HPDE6-E6E7 (cell line): ENCODE results near the gene HSFX3.
A peak's percentile ranks its signal among the peaks of the same experiment; 100 is the strongest.
"Not testable (repeated sequence)": the region's sequence is repeated elsewhere in the genome, so short reads cannot be mapped to it uniquely, and the experiment has no call there.

Source experiments
- DNase-seq: peaks from one replicate; pipeline ENCODE4 v3.0.0; 2011; ENCODE audit warnings: missing footprints; ENCODE audit errors: extremely low spot score

Gene HSFX3, protein sequence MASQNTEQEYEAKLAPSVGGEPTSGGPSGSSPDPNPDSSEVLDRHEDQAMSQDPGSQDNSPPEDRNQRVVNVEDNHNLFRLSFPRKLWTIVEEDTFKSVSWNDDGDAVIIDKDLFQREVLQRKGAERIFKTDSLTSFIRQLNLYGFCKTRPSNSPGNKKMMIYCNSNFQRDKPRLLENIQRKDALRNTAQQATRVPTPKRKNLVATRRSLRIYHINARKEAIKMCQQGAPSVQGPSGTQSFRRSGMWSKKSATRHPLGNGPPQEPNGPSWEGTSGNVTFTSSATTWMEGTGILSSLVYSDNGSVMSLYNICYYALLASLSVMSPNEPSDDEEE

DNA sequence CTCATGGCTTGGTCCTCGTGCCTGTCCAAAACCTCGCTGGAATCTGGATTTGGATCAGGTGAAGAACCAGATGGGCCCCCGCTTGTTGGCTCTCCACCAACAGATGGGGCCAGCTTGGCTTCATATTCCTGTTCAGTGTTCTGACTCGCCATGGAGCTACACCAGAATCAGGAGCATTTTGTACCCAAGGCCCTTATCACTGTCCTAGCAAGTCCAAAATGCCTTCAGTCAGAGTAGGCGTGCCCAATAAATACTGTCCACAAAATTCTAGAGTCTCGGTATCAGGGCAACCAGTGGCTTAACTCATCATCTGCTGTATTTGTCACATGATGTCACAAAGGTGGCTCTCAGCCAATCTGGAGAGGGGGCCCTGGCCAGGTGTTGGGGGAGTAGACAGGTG lies at the start of gene HSFX3:
TSS of gene HSFX3 (minus strand) at position 224 of the 400 bp plus-strand sequence. CDS start at position 152, 72 bp downstream.
- DNase-seq: not testable (repeated sequence)

DNA sequence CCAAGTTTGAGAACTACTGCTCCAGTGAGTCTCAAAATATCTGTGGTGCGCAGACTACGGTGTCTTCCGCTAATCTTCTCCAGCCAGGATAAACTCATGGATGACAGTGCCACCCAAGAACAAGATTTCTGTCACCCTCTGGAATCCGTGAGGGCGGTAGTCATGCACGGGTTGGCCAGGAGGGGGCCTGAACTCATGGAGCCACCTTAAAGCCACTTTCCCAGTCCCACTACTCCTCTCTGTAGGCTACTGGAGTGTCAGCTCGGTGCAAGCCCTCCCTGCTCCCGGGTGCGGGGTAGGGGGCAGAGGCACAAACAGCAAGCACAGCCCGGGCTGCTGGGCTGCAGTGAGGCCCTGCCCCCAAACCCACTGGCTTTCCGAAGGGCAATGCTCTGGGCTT lies 48.9 kb upstream of the HSFX3 start:
- DNase-seq: not testable (repeated sequence)

DNA sequence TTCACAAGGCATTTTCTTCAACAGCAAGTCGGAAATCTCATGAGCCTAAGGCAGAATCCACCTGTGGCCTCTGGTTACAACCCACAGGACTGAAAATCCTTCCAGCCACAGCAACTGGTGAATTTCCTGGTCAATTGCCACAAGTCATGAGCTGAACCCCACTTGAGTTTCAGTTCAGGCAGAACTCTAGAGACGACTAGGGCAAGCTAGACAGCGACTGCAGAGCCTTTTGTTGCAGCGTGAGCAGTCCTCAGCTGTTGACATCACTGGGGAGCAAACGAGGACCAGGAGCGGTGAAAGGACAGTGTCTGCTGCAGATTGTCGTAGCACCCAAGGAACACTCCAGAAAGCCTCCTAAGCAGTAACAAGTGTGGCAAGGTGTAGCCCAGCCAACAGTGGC lies 46.2 kb upstream of the HSFX3 start:
- DNase-seq: not testable (repeated sequence)

DNA sequence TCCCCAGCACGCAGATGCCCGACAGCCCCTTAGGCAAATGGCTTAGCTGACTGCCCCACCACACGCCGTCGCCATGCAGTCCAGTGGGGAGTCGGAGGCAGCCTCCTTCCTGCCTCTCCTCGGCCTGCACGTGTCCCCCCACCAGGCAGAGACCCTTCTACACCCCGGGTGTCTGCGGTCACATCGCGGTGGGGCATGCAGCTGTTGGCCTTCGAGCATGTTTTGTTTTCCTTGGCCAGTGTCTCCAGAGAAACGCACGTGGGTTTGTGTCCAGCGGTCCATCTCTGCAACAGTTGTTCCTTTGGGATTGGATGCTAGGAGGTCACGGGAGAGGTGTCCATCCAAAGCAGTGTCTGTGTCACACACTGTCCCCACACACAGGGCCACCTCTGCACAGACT lies 45.5 kb upstream of the HSFX3 start, which contains the start of gene HSFX2:
TSS of gene HSFX2 (minus strand) at position 101 of the 400 bp plus-strand sequence. CDS start 614 bp downstream, outside the sequence.
- not testable (repeated sequence) for DNase-seq

DNA sequence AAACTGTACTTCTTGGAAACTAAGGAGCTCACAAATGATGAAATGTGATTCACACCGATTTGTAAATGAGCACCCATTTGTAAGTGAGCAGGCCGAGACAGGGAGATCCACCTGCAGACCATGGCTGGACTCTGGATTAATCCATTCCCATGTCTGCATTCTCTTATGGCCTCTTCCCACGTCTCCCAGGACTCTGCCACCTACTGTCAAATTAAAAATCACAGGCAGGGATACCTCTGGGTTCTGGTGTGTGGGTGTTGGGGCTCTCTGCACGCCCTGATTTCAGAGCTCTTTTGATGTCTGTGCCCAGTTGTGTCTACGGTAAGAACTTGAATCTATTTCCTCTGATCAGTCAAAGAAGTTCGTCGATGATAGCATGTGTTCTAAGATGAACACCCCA lies 41.3 kb upstream of the HSFX3 start:
- not testable (repeated sequence) for DNase-seq

DNA sequence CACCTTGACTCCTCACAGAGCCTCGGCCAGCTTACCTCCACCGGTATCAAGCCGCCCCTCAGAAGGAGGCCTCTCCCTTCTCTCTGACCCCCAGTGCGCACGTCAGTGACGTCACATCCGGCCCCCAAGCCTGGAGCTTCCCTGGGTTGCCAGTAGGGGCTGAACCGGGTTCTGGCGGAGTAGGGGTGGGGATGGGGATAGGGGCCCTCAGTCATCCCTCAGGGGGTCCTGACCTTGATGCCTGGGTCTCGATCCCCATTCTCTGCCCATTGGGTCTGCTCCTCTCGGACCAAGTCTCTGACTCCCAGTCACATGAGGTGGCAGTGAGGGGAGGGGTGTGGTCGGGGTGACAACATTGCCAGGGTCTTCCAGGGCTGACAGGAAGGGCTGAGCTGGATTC lies 37.6 kb upstream of the HSFX3 start, which contains the start of gene MAGEA9B:
TSS of gene MAGEA9B (minus strand) at position 101 of the 400 bp plus-strand sequence. CDS start 4,280 bp downstream, outside the sequence.
- not testable (repeated sequence) for DNase-seq

DNA sequence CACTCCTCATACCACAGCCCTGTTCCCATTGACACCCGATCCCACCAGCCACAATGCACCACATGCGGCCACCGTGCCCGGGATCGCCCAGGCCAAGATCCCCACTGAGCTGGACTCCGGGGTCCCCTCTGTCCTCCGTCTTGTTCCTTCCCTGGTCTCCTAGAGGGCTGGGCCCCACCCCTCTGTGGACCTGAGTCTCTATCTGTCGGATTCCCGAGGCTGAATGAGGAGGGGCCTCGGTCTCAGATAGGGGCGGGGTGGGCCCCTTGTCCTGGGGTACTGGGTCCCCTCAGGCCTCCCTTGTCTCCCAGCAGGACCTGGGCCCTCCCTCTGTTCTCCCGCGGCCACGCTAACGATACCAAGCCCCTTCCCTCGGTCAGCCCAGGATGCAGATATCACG lies 35.9 kb upstream of the HSFX3 start:
- not testable (repeated sequence) for DNase-seq

DNA sequence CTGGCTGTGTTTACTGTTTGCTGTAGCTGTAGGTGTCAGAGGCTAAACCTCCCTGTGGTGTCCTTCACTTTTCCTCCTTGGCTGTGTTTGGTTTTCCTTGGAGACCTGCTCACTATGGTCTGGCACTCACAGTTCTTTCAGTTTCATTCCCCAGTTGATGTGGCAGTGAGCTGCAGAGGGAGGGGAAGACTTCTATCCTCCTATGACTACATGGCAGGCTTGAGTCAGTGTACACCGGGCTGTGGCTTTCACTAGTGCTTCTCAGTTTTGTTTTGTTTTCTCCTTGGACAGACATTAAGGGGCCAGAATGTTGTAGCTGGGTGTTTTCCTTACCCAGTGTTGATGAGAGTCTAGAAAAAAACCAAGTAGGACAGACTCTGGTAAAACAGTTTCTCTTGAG lies 23.7 kb upstream of the HSFX3 start:
- DNase-seq: not testable (repeated sequence)

DNA sequence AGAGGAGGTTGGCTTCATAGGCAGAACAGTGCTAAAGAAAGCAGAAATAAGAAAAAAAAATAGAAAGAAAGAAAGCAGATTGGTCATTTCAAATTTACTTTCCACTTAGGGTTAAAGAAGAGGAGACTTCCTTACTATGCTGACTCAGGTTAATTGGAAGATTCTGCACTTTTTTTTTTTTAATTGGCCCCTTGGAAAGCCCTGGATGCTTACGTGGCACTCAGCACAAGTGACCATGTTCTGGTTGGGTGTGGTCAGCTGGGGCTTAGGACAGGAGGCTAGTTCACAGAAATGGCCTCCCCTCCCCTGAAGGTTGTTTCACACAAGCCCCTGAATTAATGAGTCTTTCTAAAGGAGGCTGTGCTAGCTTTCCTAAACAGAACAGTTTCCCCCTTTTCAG lies 23.0 kb upstream of the HSFX3 start:
- DNase-seq: no peak

DNA sequence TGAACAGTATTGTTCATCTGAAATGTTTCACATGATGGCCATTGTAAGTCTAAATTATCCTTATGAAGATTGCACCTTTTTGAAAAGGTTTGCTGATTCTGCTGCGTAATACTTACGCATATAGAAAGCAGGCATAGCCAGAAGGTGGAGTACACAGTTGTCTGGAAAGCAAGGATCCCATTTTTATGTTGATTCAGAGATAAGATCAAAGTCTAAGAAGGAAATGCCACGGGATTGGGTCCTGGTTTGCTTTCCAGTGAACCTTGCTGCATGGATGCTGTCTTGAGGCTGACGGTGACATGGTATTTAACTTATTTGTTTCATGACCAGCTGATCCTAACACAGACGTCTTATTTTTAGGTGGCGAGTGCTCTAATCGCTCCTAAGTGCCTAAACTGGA lies 22.0 kb upstream of the HSFX3 start:
- no peak for DNase-seq

DNA sequence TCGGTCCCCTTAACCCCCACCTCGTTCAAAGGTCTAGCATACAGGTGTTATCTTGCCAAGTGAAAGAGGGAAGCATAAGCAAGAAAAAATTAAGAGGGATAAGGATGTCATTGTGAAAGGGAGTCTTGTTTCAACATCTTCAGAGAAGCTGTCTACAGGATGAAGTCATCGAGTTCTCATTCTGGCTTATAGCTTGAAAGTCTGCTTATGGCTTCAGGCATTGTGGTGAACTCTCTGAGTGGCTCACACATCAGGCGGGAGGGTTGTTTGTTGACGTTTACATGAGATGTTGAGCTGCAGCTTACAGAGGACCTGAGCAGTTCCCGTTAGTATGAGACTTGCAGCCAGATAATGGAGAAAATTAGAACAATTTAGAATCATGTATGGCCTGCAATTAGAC lies 20.9 kb upstream of the HSFX3 start:
- DNase-seq: peak; percentile 66

DNA sequence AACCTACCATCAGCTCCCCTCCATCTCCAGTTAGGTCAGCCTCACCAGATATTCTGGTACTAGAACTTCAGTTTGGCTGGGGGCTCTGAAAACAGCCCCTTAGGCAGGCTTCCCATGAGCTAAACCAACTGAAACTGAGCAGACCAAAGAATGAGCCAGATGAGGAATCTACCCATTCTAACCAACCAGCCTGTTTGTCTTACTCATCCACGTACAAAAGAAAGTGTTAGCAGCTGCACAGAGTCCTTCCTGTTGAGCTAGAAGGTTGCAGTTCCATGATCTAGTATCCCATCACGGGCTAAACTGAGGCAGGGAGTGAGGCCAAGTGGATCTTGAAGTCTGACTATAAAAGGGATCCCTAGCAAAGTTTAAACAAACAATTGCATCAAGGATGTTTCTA lies 20.0 kb upstream of the HSFX3 start:
- DNase-seq: no peak

DNA sequence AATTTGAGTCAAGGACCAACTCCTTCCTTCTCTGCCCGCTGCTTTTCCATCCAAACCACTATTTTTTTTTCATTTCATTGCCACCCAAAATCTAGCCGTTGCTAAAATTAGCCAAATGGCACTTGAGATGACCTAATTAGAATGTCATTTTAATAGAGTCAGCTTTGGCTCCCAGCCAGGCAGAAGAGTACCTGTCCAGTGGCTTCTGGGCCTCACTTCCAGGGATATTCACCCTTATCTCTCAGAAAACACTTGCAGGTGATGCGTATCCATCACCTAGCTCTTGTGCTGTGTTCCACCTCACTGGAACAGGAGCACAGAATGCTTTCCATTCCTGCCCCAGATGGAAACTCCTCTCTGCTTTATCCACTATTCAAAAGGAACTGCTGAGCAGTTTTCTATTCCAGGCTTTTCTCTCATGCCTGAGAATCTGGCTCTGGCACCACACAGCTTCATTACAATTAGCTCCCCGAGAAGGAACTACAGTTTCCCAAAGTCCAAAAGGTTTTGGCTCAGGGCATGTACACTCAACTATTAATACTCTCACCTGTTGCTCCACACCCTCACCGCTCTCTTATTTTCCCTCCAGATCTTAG lies 19.1 kb upstream of the HSFX3 start:
- DNase-seq: no peak

DNA sequence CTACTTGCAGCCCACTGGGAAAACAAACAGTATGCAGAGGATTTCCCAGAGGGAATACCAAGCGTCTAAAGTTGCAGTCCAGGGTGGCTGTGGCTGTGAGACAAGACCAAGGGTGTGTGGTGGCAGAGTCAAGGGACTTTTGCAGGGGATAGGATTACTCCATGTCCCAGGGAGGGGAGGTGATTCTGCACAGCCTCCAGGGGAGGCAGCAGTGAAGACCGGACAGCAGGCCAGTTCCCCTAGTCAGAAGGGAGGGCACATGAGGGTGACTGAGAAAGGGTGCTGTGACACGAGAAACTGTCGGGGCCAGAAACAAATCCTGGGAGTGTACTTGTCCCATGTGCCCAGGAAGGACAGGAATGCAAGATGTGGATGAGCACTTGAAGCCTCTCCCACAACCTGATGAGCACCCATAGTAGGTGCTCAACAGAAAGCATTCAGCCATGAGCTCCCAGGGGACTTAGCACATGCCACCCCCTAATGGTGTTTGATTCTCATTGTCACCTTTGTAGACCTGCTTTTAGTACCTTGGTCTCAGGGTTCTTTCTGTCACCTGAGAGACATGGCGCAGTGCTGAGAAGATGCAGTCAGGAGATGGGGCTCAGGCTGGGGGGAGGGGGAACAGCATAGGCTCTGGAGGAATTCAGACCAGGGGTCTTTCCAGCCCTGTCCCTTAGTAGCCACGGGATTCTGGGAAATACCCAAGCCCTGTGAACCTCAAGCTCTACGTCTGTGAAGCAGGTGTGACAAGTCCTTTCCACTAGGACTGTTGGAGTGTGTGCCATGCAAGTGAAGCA lies 18.1 kb upstream of the HSFX3 start:
- DNase-seq: no peak

DNA sequence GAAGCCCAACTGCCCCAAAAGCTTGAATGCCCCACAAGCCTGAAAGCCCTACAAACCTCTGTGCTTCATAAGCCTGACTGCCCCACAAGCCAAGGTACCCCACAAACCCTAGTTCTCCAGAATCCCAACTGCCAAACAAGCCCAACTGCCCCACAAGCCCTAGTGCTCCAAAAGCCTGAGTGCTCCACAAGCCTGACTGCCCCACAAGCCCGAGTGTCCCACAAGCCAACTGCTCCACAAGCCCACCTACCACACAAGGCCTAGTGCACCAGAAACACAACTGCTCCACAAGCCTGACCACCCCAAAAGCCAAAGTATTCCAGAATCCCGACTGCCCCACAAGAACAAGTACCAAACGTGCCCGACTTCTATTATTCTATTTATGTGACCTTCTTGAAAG lies 13.6 kb upstream of the HSFX3 start:
- DNase-seq: no peak

DNA sequence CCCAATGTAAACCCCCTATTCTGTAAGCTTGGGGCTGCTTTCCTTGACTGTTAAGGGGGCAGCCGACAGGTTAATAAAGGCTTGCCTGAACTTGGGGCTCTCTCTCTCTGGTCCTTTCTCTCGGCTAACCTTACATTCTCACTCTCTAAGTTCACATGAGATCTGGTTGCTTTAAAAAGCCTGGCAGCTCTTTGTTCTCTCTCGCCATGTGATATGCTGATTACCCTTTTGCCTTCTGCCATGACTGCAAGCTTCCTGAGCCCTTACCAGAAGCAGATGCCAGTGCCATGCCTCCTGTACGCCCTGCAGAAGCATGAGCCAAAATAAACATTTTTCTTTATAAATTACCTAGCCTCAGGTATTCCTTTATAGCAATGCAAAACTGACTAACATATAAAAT lies 5.5 kb upstream of the HSFX3 start:
- not testable (repeated sequence) for DNase-seq

DNA sequence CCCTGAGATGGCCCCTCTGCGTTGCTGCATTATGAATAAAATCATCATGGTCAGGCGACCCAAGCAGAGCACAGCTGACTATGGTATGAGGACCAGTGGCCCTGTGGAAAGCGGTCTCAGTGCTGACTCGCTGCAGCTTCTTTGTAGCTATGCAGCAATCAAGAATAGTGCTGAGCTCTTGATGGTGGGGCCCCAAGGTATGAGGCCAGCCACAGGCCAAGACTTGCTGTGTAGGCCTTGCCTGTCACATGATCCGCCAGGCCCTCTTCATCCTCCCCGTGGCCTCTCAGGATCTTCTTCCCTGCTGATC lies 2.2 kb upstream of the HSFX3 start:
- not testable (repeated sequence) for DNase-seq

DNA sequence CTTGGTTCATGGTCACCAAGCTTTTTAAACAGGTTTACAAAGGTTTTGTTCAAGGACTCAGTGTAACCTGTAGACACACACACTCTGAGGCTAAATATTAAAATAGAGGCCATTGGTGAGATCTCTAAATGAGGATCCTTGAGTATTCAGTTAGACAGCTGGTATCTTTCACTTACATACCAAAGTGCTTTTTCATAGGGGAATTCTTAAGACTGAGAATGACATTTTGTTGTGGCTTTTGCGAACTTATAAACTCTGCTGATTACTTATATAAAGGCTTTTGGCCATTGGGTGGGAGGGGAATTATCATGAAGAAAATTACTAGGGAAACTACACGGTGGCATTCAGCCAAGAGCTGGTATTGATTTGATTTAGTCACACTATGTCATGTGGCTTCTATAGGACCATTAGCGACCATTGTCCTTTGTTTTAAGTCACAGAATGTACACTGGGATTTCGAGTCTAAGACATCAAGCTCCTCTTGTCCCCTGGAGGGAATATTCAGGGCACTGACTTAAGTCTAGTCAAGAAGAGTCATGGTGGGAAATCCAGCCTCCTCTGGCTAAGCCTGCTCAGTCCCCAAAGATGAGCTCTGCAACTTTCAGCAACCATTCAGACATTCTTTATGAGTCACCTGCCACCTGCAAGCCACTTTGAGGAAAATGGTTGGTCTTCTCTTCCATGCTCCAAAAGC lies 1.7 kb upstream of the HSFX3 start:
- not testable (repeated sequence) for DNase-seq

DNA sequence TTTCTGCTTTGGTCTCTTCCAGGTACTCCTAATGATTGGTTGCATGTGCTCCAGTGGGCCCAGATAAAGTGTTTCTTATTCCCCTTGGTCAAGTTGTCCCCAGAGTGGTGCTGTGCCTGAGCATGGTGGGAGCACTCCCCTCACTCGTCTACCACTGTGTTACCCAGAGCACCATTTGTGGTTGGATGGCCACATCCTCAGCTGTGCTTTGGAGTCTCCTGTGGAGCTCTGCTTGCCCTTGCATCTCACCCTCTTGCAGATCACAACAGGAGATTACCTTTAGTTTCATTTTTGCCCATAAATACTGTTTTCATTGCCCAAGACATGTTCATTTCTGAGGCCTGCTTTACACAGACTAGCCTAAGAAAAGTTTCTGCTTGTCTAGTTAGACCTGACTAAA lies 730 bp upstream of the HSFX3 start:
- DNase-seq: not testable (repeated sequence)

DNA sequence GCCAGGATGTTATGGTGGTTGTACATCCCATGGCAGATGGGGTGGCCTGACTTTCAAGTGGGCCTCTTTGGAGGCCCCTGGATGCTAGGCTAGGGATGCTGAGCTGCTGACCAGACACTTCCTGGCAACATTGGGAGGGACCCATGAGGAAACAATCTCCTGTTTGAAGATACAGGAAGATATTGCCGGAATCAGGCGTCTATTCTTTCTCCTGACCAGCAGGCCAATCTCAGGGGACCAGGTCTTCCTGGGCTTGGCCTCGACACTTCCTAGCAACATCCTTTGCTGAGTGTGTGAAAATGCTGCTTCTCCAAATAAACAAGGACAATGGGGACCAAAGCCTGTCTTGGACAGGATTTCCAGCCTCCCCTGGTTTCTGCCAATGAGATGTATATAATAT lies 1.9 kb downstream of the HSFX3 start:
- not testable (repeated sequence) for DNase-seq

DNA sequence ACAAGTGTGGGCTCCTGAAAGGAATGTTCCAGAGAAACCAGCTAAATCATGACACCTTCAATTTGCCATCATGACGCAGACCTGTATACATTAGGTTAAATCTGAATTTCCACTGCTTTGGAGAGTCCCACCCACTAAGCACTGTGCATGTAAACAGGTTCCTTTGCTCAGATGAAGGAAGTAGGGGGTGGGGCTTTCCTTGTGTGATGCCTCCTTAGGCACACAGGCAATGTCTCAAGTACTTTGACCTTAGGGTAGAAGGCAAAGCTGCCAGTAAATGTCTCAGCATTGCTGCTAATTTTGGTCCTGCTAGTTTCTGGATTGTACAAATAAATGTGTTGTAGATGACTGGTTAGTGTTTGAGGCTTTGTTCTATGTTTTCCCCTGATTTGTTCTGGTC lies 2.8 kb downstream of the HSFX3 start:
- DNase-seq: not testable (repeated sequence)
